Hematopoietic multipotent progenitor cell treated with erythropoietin and hydrocortisone succinate and interleukin-3 and kit ligand, for 8 days (in vitro differentiated cells): ENCODE measurements around the gene LRRC37A2.
"Not testable (repeated sequence)": the region's sequence is repeated elsewhere in the genome, so short reads cannot be mapped to it uniquely, and the experiment has no call there.

ENCODE experiments used
- DNase-seq: peaks from one replicate; pipeline ENCODE4 v3.0.0-alpha.2; 2015

The LRRC37A2 gene

DNA sequence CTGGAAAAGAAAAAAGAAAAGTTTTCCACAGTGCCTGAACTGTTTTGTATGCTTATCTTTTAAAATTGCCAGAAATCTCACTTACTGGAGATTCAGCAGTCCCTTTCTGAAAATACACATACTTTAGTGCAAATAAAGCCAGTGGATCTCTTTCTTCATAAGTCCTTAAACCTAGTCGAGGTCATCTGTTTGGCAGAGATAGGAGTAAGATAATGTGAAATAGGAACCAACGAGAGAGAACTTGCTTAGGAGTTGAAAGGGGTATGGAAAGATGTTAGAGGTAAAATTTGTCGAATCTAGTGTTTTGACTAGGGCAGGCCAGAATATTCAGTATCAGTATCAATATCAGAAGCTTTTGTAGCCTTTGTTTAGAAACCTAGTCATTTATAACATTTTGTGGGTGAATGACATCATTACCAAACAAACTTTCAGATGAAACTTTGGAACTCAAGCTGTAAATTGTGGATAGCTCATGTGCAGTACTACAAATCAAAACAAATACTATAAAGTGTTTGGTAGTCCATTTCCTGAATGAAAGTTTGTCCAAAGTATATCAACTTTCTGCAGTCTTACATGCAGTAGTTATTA is 86.2 kb downstream of the LRRC37A2 start:
- DNase-seq = not testable (repeated sequence)

DNA sequence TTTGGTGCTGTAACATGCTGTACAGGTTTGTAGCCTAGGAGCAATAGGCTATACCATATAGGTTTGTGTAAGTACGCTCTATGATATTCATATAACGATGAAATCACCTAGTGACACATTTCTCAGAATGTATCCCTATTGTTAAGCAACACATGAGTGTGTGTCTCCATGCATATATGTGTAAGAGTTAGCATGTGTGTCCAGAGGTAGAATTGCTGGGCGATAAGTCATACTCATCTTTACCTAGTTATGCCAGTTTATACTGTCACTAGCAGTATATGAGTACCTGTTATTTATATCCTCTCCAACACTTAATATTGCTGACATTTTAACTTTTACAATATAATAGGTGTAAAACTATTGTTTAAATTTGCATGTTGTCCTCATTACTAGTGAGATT is 88.5 kb downstream of the LRRC37A2 start:
- DNase-seq = not testable (repeated sequence)

DNA sequence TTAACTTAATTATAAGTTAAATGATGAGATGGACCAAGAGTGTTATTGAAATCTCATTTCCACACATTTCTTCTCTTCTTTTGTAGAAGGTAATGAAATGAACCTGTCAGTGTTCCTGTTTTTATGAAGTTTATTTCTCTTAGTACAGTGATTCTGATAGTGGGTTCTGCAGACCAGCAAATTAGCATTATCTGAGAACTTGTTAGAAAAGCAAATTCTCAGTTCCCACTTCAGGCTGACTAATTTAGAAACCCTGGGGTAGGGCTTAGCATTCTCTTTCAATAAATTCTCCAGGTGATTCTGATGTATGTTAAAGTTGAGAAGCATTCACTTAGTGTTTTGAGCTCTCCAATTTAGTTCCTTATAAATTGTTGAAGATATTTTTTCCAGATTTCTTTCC is 90.9 kb downstream of the LRRC37A2 start:
- DNase-seq = not testable (repeated sequence)
